HepG2 (cell line): Measurements from ENCODE around the gene NSMCE1. TPM values are rescaled to one million over a fixed set of nuclear protein-coding genes. Genes with fewer than 3 reads are reported as not detected.

Experiments
- ATAC-seq: fragments of 200-7000 bp; cut with Tn5 transposase; 3 replicates; pipeline ENCODE4 v1.9.1; 2020; ENCODE audit warnings: mild to moderate bottlenecking, moderate library complexity
- BruUV-seq: library from RNA; stranded (reverse); fragments of 400-500 nt; replicated peaks from 2 replicates; lab custom pipeline; 2021; lab: Mats Ljungman, UMichigan
- CTCF ChIA-PET: fragments of 300-600 bp; formaldehyde crosslinking; extraction: SDS; loops from one replicate; lab custom pipeline; 2021; ENCODE audit warnings: low total read pairs, inconsistent platforms, low intra/inter-chr PET ratio; lab: Yijun Ruan, JAX
- POLR2A ChIA-PET: fragments of 350-600 bp; sonication (Branson Sonifier 250); formaldehyde crosslinking; loops from one replicate; lab custom pipeline; 2020; ENCODE audit warnings: antibody characterized with exemption, inconsistent platforms; lab: Yijun Ruan, JAX
- DNase-seq: peaks from one replicate; pipeline ENCODE4 v3.0.0-alpha.2; 2015; ENCODE audit warnings: low spot score
- FAIRE-seq: peaks from 3 replicates; lab custom pipeline; 2011; peaks lifted over from hg19 to GRCh38; lab: Jason Lieb, UNC
- H2AFZ ChIP-seq: one replicate; pipeline ENCODE4 v1.6.1; 2011; ENCODE audit warnings: low read length, inconsistent platforms
- H3K27ac ChIP-seq: fragments of 300-600 bp; 3 replicates; pipeline ENCODE4 v1.8.0; 2011; ENCODE audit warnings: mixed run types, mild to moderate bottlenecking, mixed read lengths, low read length, inconsistent platforms; ENCODE audit not compliant: insufficient read depth; ENCODE audit errors: extremely low read length
- H3K27me3 ChIP-seq, 2 experiments: fragments of 200-600 bp in 1 of 2; 2 replicates in 1 of 2; 3 replicates in 1 of 2; pipeline versions ENCODE4 v1.6.0 to v1.8.0; 2011; ENCODE audit warnings: low read length in 2 of 2, mild to moderate bottlenecking in 2 of 2, moderate library complexity in 2 of 2, inconsistent platforms in 1 of 2; ENCODE audit not compliant: insufficient read depth in 2 of 2, control insufficient read depth in 1 of 2
- H3K36me3 ChIP-seq, 2 experiments: fragments of 200-600 bp in 1 of 2; replicated peaks in 1 of 2; 2 replicates in 1 of 2; 3 replicates in 1 of 2; pipeline versions ENCODE4 v1.5.1 to v1.8.0; 2011; ENCODE audit warnings: low read length in 2 of 2, inconsistent platforms in 1 of 2; ENCODE audit not compliant: insufficient read depth in 2 of 2, control insufficient read depth in 1 of 2
- H3K4me1 ChIP-seq: 2 replicates; pipeline ENCODE4 v1.5.1; 2012; ENCODE audit warnings: low read length, inconsistent platforms; ENCODE audit not compliant: insufficient read depth
- H3K4me2 ChIP-seq: 2 replicates; pipeline ENCODE4 v1.6.0; 2011; ENCODE audit warnings: low read depth, low read length, inconsistent platforms
- H3K4me3 ChIP-seq, 3 experiments: fragments of 200-600 bp in 1 of 3; sonication (generic), shearing (Covaris generic) in 1 of 3; replicated peaks in 1 of 3; 2 replicates each; pipeline ENCODE4 v1.5.1; 2011 to 2016; ENCODE audit warnings: low read length in 3 of 3, inconsistent platforms in 2 of 3, low read depth in 2 of 3, mild to moderate bottlenecking in 2 of 3, control low read depth in 1 of 3, mixed read lengths in 1 of 3; ENCODE audit not compliant: insufficient read depth in 1 of 3
- H3K79me2 ChIP-seq: one replicate; pipeline ENCODE4 v1.6.1; 2011; ENCODE audit warnings: low read length, inconsistent platforms; ENCODE audit not compliant: insufficient read depth
- H3K9ac ChIP-seq: 2 replicates; pipeline ENCODE4 v1.6.0; 2011; ENCODE audit warnings: mild to moderate bottlenecking, low read depth, low read length, inconsistent platforms; ENCODE audit not compliant: insufficient read depth
- H3K9me3 ChIP-seq: 2 replicates; pipeline ENCODE4 v1.5.1; 2012; ENCODE audit warnings: mild to moderate bottlenecking, low read length
- H4K20me1 ChIP-seq: 2 replicates; pipeline ENCODE4 v1.6.0; 2011; ENCODE audit warnings: inconsistent platforms, mild to moderate bottlenecking, low read length, moderate library complexity; ENCODE audit not compliant: insufficient read depth
- CEBPB ChIP-seq: IDR thresholded peaks from 2 replicates; pipeline ENCODE4 v1.6.1; 2011; ENCODE audit warnings: low read depth, low read length, improper control_type of control experiment, borderline replicate concordance
- CEBPG ChIP-seq: IDR thresholded peaks from 2 replicates; pipeline ENCODE4 v1.6.1; 2016
- SATB2 ChIP-seq: sonication (generic); formaldehyde crosslinking; IDR thresholded peaks from 2 replicates; pipeline ENCODE4 v1.5.0; 2020; ENCODE audit warnings: missing genetic modification reagents
- ZNF639 ChIP-seq: conservative IDR thresholded peaks from 2 replicates; pipeline ENCODE4 v1.6.1; 2018; ENCODE audit warnings: missing genetic modification reagents
- WGBS: methylation state at CpG from one replicate; pipeline ENCODE4 v1.1.6; 2017; ENCODE audit warnings: low lambda C conversion rate; 5-methylcytosine and 5-hydroxymethylcytosine counted together
- in situ Hi-C: cut with HindIII; loops from 2 replicates; pipeline ENCODE4 v1.10.0; 2017; ENCODE audit warnings: low pct_unique_long_range_greater_than_20kb; ENCODE audit not compliant: extremely low pct_ligation_motif_present
- intact Hi-C: fragments of 100-400 bp; cut with micrococcal nuclease; formaldehyde crosslinking; loops from one replicate; pipeline ENCODE4 v1.10.0; 2022; ENCODE audit not compliant: unreplicated experiment
- polyA plus RNA-seq, 8 experiments: library from polyadenylated mRNA; depleted of rRNA in 3 of 8; stranded (reverse) in 7 of 8; unstranded in 1 of 8; fragments of >200 nt; fragmentation: Illumina TruSeq in 4 of 8; extraction: Trizol in 4 of 8; gene quantifications; 2 replicates each; pipeline versions ENCODE4 v1.2.1 to v1.2.3, GENCODE V29; 2011 to 2016; ENCODE audit warnings: low read depth in 4 of 8, missing spikeins in 1 of 8, mixed read lengths in 1 of 8; ENCODE audit not compliant: insufficient read depth in 1 of 8
- total RNA-seq, 5 experiments: library from RNA; depleted of rRNA; stranded (reverse); fragments of >200 nt; fragmentation: Illumina TruSeq; extraction: Trizol; gene quantifications; 2 replicates each; pipeline ENCODE4 v1.2.3, GENCODE V29; 2016; ENCODE audit warnings: low read depth in 1 of 5
- TF ChIP-seq, protein P1 (sequence below), 2 experiments: fragments of 450-650 bp in 1 of 2; sonication (generic) in 1 of 2; formaldehyde crosslinking; IDR thresholded peaks; 2 replicates each; pipeline versions ENCODE4 v1.5.0 to v1.8.0; 2020 to 2022; ENCODE audit warnings: mild to moderate bottlenecking in 1 of 2, missing genetic modification reagents in 1 of 2
- TF ChIP-seq, protein P2 (sequence below), 2 experiments: sonication (generic) in 1 of 2; formaldehyde crosslinking in 1 of 2; IDR thresholded peaks; 2 replicates each; pipeline versions ENCODE4 v1.5.1 to v1.6.1; 2011 to 2020; ENCODE audit warnings: borderline replicate concordance in 1 of 2, low read depth in 1 of 2, low read length in 1 of 2, mild to moderate bottlenecking in 1 of 2, missing genetic modification reagents in 1 of 2, moderate library complexity in 1 of 2

Gene NSMCE1
- total and polyA plus RNA-seq, 2 of the 13 experiments (the other 11 are each of a cell fraction or from before 2014, with no cell fraction given): 42.7 to 52.9 TPM

GRCh38 chr16:27191352-27191924 is 77.1 kb downstream of the NSMCE1 start:
- ChIA-PET POLR2A (interaction anchor here (5.9 kb wide), 1 partner anchor 13 kb away, joined by 34 read pairs; the partner anchor contains the start of gene KDM8), CTCF (no interaction called here)
- FAIRE-seq (peak; percentile 12), DNase-seq (no peak), ATAC-seq (no peak)
- no TSS peak for BruUV-seq
- Histone ChIP-seq H3K9me3 (no peaks in the 10 kb centered on the region), H3K4me2 (no peak overlapping the region), H3K4me3 (no peak overlapping the region), H3K27me3 (peaks cover 0 to 8% of the 10 kb centered on the region in 2 experiments; a peak in 2 of 5 replicates), H3K9ac (no peak overlapping the region), H3K79me2 (no peaks in the 10 kb centered on the region), H3K27ac (no peak overlapping the region), H3K36me3 (no peaks in the 10 kb centered on the region), H2AFZ (no peak overlapping the region), H4K20me1 (no peaks in the 10 kb centered on the region), H3K4me1 (peaks cover 14% of the 10 kb centered on the region)
- 18% methylated on average over 7 of the region's 7 CpGs for WGBS
- in situ Hi-C loops: no loop called here
- intact Hi-C loops: no loop called here
- no peak for TF ChIP-seq SATB2
- peak; percentile 32; the same call in 1 of the 2 replicates for TF ChIP-seq CEBPG (CRISPR knock-in tag)
- TF ChIP-seq, protein P1, sequence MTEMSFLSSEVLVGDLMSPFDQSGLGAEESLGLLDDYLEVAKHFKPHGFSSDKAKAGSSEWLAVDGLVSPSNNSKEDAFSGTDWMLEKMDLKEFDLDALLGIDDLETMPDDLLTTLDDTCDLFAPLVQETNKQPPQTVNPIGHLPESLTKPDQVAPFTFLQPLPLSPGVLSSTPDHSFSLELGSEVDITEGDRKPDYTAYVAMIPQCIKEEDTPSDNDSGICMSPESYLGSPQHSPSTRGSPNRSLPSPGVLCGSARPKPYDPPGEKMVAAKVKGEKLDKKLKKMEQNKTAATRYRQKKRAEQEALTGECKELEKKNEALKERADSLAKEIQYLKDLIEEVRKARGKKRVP (CRISPR knock-in tag; IDR thresholded peaks at IDR 0.05): peak in 1 of 2 experiments; percentile 45; a peak in 1 of 4 replicates
- no peak for TF ChIP-seq ZNF639
- peak; percentile 82 for TF ChIP-seq CEBPB
- TF ChIP-seq, protein P2, sequence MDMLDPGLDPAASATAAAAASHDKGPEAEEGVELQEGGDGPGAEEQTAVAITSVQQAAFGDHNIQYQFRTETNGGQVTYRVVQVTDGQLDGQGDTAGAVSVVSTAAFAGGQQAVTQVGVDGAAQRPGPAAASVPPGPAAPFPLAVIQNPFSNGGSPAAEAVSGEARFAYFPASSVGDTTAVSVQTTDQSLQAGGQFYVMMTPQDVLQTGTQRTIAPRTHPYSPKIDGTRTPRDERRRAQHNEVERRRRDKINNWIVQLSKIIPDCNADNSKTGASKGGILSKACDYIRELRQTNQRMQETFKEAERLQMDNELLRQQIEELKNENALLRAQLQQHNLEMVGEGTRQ (IDR thresholded peaks at IDR 0.05; ENCODE audit: low read depth, low read length): peak; percentile 49
- TF ChIP-seq, protein P2 (CRISPR knock-in tag; IDR thresholded peaks at IDR 0.05; ENCODE audit: borderline replicate concordance): peak; percentile 25; the same call in 1 of the 2 replicates
